K562 (cell line): Measurements from ENCODE around the gene CGREF1. TPM values are rescaled to one million over a fixed set of nuclear protein-coding genes. Genes with fewer than 3 reads are reported as not detected.
A peak's percentile ranks its signal among the peaks of the same experiment; 100 is the strongest.

ENCODE experiments used
- ARHGAP35 ChIP-seq: fragments of 450-650 bp; IDR thresholded peaks from 2 replicates; pipeline ENCODE4 v1.6.1; 2018; ENCODE audit not compliant: partially characterized antibody
- ESRRA ChIP-seq: fragments of 450-650 bp; IDR thresholded peaks from 2 replicates; pipeline ENCODE4 v1.6.1; 2014; ENCODE audit warnings: low read depth, mild to moderate bottlenecking, moderate library complexity, borderline replicate concordance
- HEY1 ChIP-seq: fragments of 250-450 bp; sonication (Bioruptor Pico); IDR thresholded peaks from 2 replicates; pipeline ENCODE4 v1.5.0; 2020; ENCODE audit warnings: mild to moderate bottlenecking, moderate library complexity, borderline replicate concordance
- HMGN3 ChIP-seq: IDR thresholded peaks from 2 replicates; pipeline ENCODE4 v1.6.1; 2011; ENCODE audit warnings: borderline replicate concordance, low read depth, mild to moderate bottlenecking, mixed read lengths, low read length; ENCODE audit not compliant: insufficient read length; ENCODE audit errors: extremely low read depth
- JUNB ChIP-seq: fragments of 450-650 bp; formaldehyde crosslinking; conservative IDR thresholded peaks from 2 replicates; pipeline ENCODE4 v1.4.0; 2020; ENCODE audit warnings: mild to moderate bottlenecking
- LEF1 ChIP-seq: fragments of 450-650 bp; IDR thresholded peaks from 2 replicates; pipeline ENCODE4 v1.6.1; 2016; ENCODE audit warnings: mild to moderate bottlenecking
- MAFG ChIP-seq: fragments of 450-650 bp; conservative IDR thresholded peaks from 2 replicates; pipeline ENCODE4 v1.6.1; 2016; ENCODE audit warnings: missing genetic modification characterization, missing compliant biosample characterization
- MTA1 ChIP-seq: fragments of 450-650 bp; IDR thresholded peaks from 2 replicates; pipeline ENCODE4 v1.6.1; 2017; ENCODE audit warnings: borderline replicate concordance
- NFIC ChIP-seq: fragments of 450-650 bp; IDR thresholded peaks from 2 replicates; pipeline ENCODE4 v1.6.1; 2017; ENCODE audit warnings: mild to moderate bottlenecking, inconsistent platforms
- NFYB ChIP-seq: IDR thresholded peaks from 2 replicates; pipeline ENCODE4 v1.6.1; 2011; ENCODE audit warnings: mild to moderate bottlenecking, moderate library complexity; ENCODE audit not compliant: insufficient read length; ENCODE audit errors: extremely low read depth
- PPARD ChIP-seq: fragments of 250-450 bp; sonication (Bioruptor Pico); IDR thresholded peaks from 2 replicates; pipeline ENCODE4 v1.8.0; 2022; ENCODE audit warnings: inconsistent platforms, mild to moderate bottlenecking, moderate library complexity
- RBM25 ChIP-seq: fragments of 200-400 bp; formaldehyde crosslinking; IDR thresholded peaks from 2 replicates; pipeline ENCODE4 v1.6.1; 2018; ENCODE audit warnings: low read length, low read depth, moderate library complexity; ENCODE audit not compliant: severe bottlenecking
- SIN3A ChIP-seq, 2 experiments: fragments of 150-350 bp in 1 of 2; IDR thresholded peaks; 2 replicates each; pipeline ENCODE4 v1.6.1; 2011 to 2016; ENCODE audit warnings: borderline replicate concordance in 2 of 2, low read depth in 2 of 2, low read length in 2 of 2, mild to moderate bottlenecking in 2 of 2, moderate library complexity in 2 of 2; ENCODE audit not compliant: control insufficient read depth in 1 of 2
- SIX5 ChIP-seq, 2 experiments: IDR thresholded peaks; 2 replicates each; pipeline ENCODE4 v1.6.1; 2011; ENCODE audit warnings: low read length in 2 of 2, borderline replicate concordance in 1 of 2, low read depth in 1 of 2, mild to moderate bottlenecking in 1 of 2, moderate library complexity in 1 of 2; ENCODE audit not compliant: insufficient read depth in 1 of 2
- XRCC4 ChIP-seq: IDR thresholded peaks from one replicate; pipeline ENCODE4 v1.6.1; 2011; ENCODE audit not compliant: insufficient read depth, insufficient read length; ENCODE audit errors: extremely low read depth
- ZNF239 ChIP-seq: fragments of 250-450 bp; sonication (Bioruptor Pico); IDR thresholded peaks from 2 replicates; pipeline ENCODE4 v1.4.0; 2020; ENCODE audit warnings: mild to moderate bottlenecking
- ZSCAN29 ChIP-seq: fragments of 450-650 bp; IDR thresholded peaks from 2 replicates; pipeline ENCODE4 v1.6.1; 2017
- polyA plus RNA-seq, 8 experiments: library from polyadenylated mRNA; depleted of rRNA in 4 of 8; stranded (reverse) in 5 of 8; unstranded in 3 of 8; fragments of >200 nt; fragmentation: Nextera tagmentation in 2 of 8; fragmentation: Illumina TruSeq in 1 of 8; extraction: Ambion mirVana in 2 of 8; extraction: Trizol in 1 of 8; gene quantifications; 2 replicates each; pipeline versions ENCODE4 v1.2.1 to v1.2.3, GENCODE V29; 2011 to 2014; ENCODE audit warnings: inconsistent platforms in 1 of 8, missing spikeins in 1 of 8
- total RNA-seq, 7 experiments: library from RNA; depleted of rRNA in 6 of 7; stranded (reverse); fragments of >200 nt in 6 of 7; fragmentation: Illumina TruSeq in 2 of 7; extraction: Trizol in 2 of 7; gene quantifications; 2 replicates each; pipeline versions ENCODE4 v1.2.1 to v1.2.3, GENCODE V29; 2011 to 2021; ENCODE audit warnings: low replicate concordance in 1 of 7
- TF ChIP-seq, protein P1 (sequence below), 3 experiments: IDR thresholded peaks in 2 of 3; conservative IDR thresholded peaks in 1 of 3; 2 replicates each; pipeline ENCODE4 v1.5.1; 2011 to 2012; ENCODE audit warnings: low read length in 3 of 3, mild to moderate bottlenecking in 3 of 3, control low read depth in 2 of 3, improper control_type of control experiment in 1 of 3, inconsistent platforms in 1 of 3, low read depth in 1 of 3, mixed read lengths in 1 of 3, moderate library complexity in 1 of 3; ENCODE audit not compliant: insufficient read depth in 2 of 3
- TF ChIP-seq, protein P2 (sequence below): sonication (generic); IDR thresholded peaks from 2 replicates; pipeline ENCODE4 v1.6.1; 2016
- TF ChIP-seq, protein P3 (sequence below): fragments of 150-350 bp; IDR thresholded peaks from 2 replicates; pipeline ENCODE4 v1.6.1; 2014; ENCODE audit warnings: low read depth, mild to moderate bottlenecking, low read length, borderline replicate concordance
- TF ChIP-seq, protein P4 (sequence below): fragments of 450-650 bp; IDR thresholded peaks from 2 replicates; pipeline ENCODE4 v1.6.1; 2016; ENCODE audit warnings: antibody characterized with exemption

The CGREF1 gene
- total and polyA plus RNA-seq, 9 of the 15 experiments (the other 6 are each of a cell fraction or from before 2014, with no cell fraction given) = 0.07 to 0.50 (median 0.37) TPM

DNA sequence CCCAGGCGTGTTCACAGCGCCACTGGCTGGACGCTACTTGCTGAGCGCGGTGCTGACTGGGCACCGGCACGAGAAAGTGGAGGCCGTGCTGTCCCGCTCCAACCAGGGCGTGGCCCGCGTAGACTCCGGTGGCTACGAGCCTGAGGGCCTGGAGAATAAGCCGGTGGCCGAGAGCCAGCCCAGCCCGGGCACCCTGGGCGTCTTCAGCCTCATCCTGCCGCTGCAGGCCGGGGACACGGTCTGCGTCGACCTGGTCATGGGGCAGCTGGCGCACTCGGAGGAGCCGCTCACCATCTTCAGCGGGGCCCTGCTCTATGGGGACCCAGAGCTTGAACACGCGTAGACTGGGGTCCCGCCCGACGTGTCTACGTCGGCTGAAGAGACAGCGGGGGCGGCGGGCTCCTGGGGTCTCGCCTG, 33.2 kb downstream of the CGREF1 start (continued):
- TF ChIP-seq NFYB (no peak), RBM25 (no peak), ARHGAP35 (no peak), MAFG (peak; percentile 18; the same call in 1 of the 2 replicates), HEY1 (CRISPR knock-in tag) (no peak), NFIC (no peak), ZNF239 (no peak), SIN3A (IDR thresholded peaks at IDR 0.05; ENCODE audit: borderline replicate concordance in 2 of 2, control insufficient read depth in 1 of 2, low read depth in 2 of 2, low read length in 2 of 2) (no peak), HMGN3 (no peak), ZSCAN29 (peak; percentile 96), JUNB (CRISPR knock-in tag) (no peak), XRCC4 (no peak), PPARD (no peak), SIX5 (IDR thresholded peaks at IDR 0.05; ENCODE audit: borderline replicate concordance in 1 of 2, insufficient read depth in 1 of 2, low read depth in 1 of 2, low read length in 2 of 2) (no peak), ESRRA (no peak), MTA1 (no peak), LEF1 (no peak)
- TF ChIP-seq, protein P1, sequence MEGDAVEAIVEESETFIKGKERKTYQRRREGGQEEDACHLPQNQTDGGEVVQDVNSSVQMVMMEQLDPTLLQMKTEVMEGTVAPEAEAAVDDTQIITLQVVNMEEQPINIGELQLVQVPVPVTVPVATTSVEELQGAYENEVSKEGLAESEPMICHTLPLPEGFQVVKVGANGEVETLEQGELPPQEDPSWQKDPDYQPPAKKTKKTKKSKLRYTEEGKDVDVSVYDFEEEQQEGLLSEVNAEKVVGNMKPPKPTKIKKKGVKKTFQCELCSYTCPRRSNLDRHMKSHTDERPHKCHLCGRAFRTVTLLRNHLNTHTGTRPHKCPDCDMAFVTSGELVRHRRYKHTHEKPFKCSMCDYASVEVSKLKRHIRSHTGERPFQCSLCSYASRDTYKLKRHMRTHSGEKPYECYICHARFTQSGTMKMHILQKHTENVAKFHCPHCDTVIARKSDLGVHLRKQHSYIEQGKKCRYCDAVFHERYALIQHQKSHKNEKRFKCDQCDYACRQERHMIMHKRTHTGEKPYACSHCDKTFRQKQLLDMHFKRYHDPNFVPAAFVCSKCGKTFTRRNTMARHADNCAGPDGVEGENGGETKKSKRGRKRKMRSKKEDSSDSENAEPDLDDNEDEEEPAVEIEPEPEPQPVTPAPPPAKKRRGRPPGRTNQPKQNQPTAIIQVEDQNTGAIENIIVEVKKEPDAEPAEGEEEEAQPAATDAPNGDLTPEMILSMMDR (IDR thresholded peaks at IDR 0.05 in 2 of 3, conservative IDR thresholded peaks at IDR 0.05 in 1 of 3; ENCODE audit: insufficient read depth in 2 of 3, low read depth in 1 of 3, low read length in 3 of 3) = peak; percentile 57 to 65 (median 63)
- TF ChIP-seq, protein P2, sequence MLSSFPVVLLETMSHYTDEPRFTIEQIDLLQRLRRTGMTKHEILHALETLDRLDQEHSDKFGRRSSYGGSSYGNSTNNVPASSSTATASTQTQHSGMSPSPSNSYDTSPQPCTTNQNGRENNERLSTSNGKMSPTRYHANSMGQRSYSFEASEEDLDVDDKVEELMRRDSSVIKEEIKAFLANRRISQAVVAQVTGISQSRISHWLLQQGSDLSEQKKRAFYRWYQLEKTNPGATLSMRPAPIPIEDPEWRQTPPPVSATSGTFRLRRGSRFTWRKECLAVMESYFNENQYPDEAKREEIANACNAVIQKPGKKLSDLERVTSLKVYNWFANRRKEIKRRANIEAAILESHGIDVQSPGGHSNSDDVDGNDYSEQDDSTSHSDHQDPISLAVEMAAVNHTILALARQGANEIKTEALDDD = no peak
- TF ChIP-seq, protein P3, sequence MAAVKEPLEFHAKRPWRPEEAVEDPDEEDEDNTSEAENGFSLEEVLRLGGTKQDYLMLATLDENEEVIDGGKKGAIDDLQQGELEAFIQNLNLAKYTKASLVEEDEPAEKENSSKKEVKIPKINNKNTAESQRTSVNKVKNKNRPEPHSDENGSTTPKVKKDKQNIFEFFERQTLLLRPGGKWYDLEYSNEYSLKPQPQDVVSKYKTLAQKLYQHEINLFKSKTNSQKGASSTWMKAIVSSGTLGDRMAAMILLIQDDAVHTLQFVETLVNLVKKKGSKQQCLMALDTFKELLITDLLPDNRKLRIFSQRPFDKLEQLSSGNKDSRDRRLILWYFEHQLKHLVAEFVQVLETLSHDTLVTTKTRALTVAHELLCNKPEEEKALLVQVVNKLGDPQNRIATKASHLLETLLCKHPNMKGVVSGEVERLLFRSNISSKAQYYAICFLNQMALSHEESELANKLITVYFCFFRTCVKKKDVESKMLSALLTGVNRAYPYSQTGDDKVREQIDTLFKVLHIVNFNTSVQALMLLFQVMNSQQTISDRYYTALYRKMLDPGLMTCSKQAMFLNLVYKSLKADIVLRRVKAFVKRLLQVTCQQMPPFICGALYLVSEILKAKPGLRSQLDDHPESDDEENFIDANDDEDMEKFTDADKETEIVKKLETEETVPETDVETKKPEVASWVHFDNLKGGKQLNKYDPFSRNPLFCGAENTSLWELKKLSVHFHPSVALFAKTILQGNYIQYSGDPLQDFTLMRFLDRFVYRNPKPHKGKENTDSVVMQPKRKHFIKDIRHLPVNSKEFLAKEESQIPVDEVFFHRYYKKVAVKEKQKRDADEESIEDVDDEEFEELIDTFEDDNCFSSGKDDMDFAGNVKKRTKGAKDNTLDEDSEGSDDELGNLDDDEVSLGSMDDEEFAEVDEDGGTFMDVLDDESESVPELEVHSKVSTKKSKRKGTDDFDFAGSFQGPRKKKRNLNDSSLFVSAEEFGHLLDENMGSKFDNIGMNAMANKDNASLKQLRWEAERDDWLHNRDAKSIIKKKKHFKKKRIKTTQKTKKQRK = no peak
- TF ChIP-seq, protein P4, sequence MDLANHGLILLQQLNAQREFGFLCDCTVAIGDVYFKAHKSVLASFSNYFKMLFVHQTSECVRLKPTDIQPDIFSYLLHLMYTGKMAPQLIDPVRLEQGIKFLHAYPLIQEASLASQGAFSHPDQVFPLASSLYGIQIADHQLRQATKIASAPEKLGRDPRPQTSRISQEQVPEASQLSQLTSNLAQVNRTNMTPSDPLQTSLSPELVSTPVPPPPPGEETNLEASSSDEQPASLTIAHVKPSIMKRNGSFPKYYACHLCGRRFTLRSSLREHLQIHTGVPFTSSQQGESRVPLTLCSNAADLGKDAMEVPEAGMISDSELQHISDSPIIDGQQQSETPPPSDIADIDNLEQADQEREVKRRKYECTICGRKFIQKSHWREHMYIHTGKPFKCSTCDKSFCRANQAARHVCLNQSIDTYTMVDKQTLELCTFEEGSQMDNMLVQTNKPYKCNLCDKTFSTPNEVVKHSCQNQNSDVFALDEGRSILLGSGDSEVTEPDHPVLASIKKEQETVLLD = no peak; the same call in 1 of the 2 replicates
